Activated CD8-positive, alpha-beta T cell treated with anti-CD3 and anti-CD28 coated beads for 36 hours (primary cell): ENCODE measurements around the gene ADPRH. TPM values are rescaled to one million over a fixed set of nuclear protein-coding genes. Genes with fewer than 3 reads are reported as not detected.

Source experiments
- ATAC-seq: fragments of 200-7000 bp; cut with Tn5 transposase; one replicate; pipeline ENCODE4 v1.10.0; 2021; ENCODE audit warnings: mild to moderate bottlenecking, moderate library complexity
- CTCF ChIA-PET: fragments of 350-600 bp; sonication (Branson Sonifier 250); formaldehyde crosslinking; loops from one replicate; lab custom pipeline; 2021; ENCODE audit warnings: antibody characterized with exemption; lab: Charles Lee
- POLR2A ChIA-PET: fragments of 350-600 bp; sonication (Branson Sonifier 250); formaldehyde crosslinking; loops from one replicate; lab custom pipeline; 2021; ENCODE audit warnings: antibody characterized with exemption; lab: Charles Lee
- DNase-seq: peaks from one replicate; pipeline ENCODE4 v3.0.0-alpha.2; 2020
- H3K27ac Mint-ChIP-seq: one replicate; pipeline ENCODE4 v1.8.0; 2021; ENCODE audit warnings: mild to moderate bottlenecking, mixed read lengths
- H3K27me3 Mint-ChIP-seq: one replicate; pipeline ENCODE4 v1.8.0; 2021; ENCODE audit warnings: mixed read lengths
- H3K36me3 Mint-ChIP-seq: one replicate; pipeline ENCODE4 v1.8.0; 2021; ENCODE audit warnings: low read depth, mixed read lengths
- H3K4me1 Mint-ChIP-seq: one replicate; pipeline ENCODE4 v1.8.0; 2021; ENCODE audit warnings: low read depth, mixed read lengths
- H3K4me3 Mint-ChIP-seq: one replicate; pipeline ENCODE4 v1.8.0; 2021; ENCODE audit warnings: mild to moderate bottlenecking, moderate library complexity, mixed read lengths
- H3K9me3 Mint-ChIP-seq: one replicate; pipeline ENCODE4 v1.8.0; 2021; ENCODE audit warnings: mixed read lengths
- CTCF ChIP-seq: fragments of 200-600 bp; IDR thresholded peaks from one replicate; pipeline ENCODE4 v1.8.0; 2022; ENCODE audit warnings: antibody characterized with exemption, mild to moderate bottlenecking
- intact Hi-C: fragments of 100-400 bp; cut with micrococcal nuclease; formaldehyde crosslinking; loops from one replicate; pipeline ENCODE4 v1.10.0; 2022
- total RNA-seq, 2 experiments: library from RNA; stranded (reverse); gene quantifications; one replicate each; pipeline ENCODE4 v1.2.3, GENCODE V29; 2021

ADPRH gene
- total RNA-seq, 2 experiments from 2014 or later: 5.7 to 5.9 TPM

DNA sequence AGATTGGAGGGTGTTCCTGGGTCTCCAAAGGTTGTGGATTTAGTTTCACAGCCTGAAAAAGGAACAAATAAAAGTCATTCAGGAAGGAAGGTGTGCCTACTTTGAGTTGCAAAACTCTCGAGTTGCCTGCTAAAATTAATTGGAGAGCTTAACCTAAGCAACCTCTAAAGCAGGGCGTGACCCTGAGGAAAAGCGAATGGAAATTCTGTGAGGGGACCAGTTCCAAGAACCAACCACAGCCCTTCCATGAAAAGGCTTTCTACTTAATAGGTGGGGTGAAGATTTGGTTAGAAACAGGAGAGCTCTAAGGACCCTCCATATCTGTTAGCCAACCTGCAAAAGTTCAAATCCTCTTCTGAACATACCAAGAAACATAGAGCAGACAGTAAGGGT, 21.4 kb upstream of the ADPRH start:
- Mint-ChIP-seq H3K27me3 (no peaks in the 10 kb centered on the region), H3K27ac (peak overlapping the region; percentile 77), H3K9me3 (no peaks in the 10 kb centered on the region), H3K36me3 (peaks cover 16% of the 10 kb centered on the region), H3K4me1 (peaks cover 46% of the 10 kb centered on the region), H3K4me3 (peak overlapping the region; percentile 40)
- no peak for TF ChIP-seq CTCF
- DNase-seq (peak; percentile 75), ATAC-seq (peak; percentile 8)
- ChIA-PET POLR2A (interaction anchor here (1.4 to 3.1 kb wide), 3 partner anchors 20 to 59 kb away, joined by 3 to 14 read pairs (median 4); partner anchors contain the start of gene TIMMDC1), CTCF (interaction anchor here (1.5 to 3.0 kb wide), 3 partner anchors 24 to 283 kb away, joined by 5 to 12 read pairs (median 7); no protein-coding TSS in a partner anchor)
- intact Hi-C loops: loop anchor here (5.0 kb wide), 1 partner anchor 51 kb away; no protein-coding TSS in a partner anchor

GRCh38 chr3:119558626-119559317, 20.5 kb upstream of the ADPRH start:
- Mint-ChIP-seq H3K36me3 (peaks cover 16% of the 10 kb centered on the region), H3K27me3 (no peaks in the 10 kb centered on the region), H3K4me3 (peak overlapping the region; percentile 40), H3K27ac (peak overlapping the region; percentile 77), H3K4me1 (peaks cover 47% of the 10 kb centered on the region), H3K9me3 (no peaks in the 10 kb centered on the region)
- no peak for TF ChIP-seq CTCF
- DNase-seq (no peak), ATAC-seq (no peak)
- CTCF ChIA-PET: interaction anchor here (0.7 to 3.0 kb wide), 7 partner anchors 10 to 284 kb away, joined by 3 to 12 read pairs (median 5); no protein-coding TSS in a partner anchor
- POLR2A ChIA-PET: interaction anchor here (0.9 to 3.1 kb wide), 3 partner anchors 19 to 95 kb away, joined by 3 to 14 read pairs (median 3); partner anchors contain the start of genes TIMMDC1 and TMEM39A
- intact Hi-C loops: loop anchor here (5.0 kb wide), 1 partner anchor 51 kb away; no protein-coding TSS in a partner anchor

- ATAC-seq (peak; percentile 78), DNase-seq (peak; percentile 91)
- H3K36me3 Mint-ChIP-seq: peaks cover 16% of the 10 kb centered on the region
- no peaks in the 10 kb centered on the region for H3K27me3 Mint-ChIP-seq
- peak within 1 kb of the TSS; percentile 40 for H3K4me3 Mint-ChIP-seq
- H3K27ac Mint-ChIP-seq: peak within 1 kb of the TSS; percentile 77
- ChIA-PET POLR2A (interaction anchor here (0.9 to 3.1 kb wide), 2 partner anchors 61 to 96 kb away, joined by 3 to 14 read pairs; partner anchors contain the start of genes TIMMDC1 and TMEM39A), CTCF (interaction anchor here (0.7 to 3.0 kb wide), 7 partner anchors 9 to 285 kb away, joined by 4 to 12 read pairs (median 5); no protein-coding TSS in a partner anchor)
- intact Hi-C loops: loop anchor here (5.0 kb wide), 1 partner anchor 52 kb away; no protein-coding TSS in a partner anchor
- TF ChIP-seq CTCF: peak; percentile 40
- peaks cover 45% of the 10 kb centered on the region for H3K4me1 Mint-ChIP-seq
- H3K9me3 Mint-ChIP-seq: no peaks in the 10 kb centered on the region
Measured at GRCh38 chr3:119559441-119559963, 19.8 kb upstream of the ADPRH start, which contains the start of gene CD80. Gene CD80 (minus strand): TSS chr3:119559614. CDS start chr3:119557728, 1,886 bp downstream.

DNA sequence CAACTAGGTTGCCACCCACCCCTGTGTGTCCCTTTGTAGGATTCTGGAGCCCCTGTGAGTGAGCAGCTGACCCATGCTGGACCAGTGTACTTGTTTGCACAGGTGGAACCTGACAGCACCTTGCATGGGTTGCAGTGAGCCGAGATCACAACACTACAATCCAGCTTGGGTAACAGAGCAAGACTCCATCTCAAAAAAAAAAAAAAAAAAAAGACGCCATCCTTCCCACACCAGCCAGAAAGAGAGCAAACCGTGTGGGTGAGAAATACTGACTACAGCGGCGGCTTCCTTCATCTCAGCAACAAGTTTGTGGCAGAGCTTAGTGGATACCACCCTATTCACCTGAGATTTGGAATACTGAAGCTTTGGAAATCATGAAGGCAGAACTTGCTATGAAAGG, 19.1 kb upstream of the ADPRH start:
- no peak for TF ChIP-seq CTCF
- Mint-ChIP-seq H3K9me3 (no peaks in the 10 kb centered on the region), H3K27me3 (no peaks in the 10 kb centered on the region), H3K4me3 (peak overlapping the region; percentile 1), H3K36me3 (peaks cover 16% of the 10 kb centered on the region), H3K4me1 (peaks cover 39% of the 10 kb centered on the region), H3K27ac (peak overlapping the region; percentile 11)
- ChIA-PET POLR2A (interaction anchor here (3.1 kb wide), 1 partner anchor 62 kb away, joined by 14 read pairs; the partner anchor contains the start of gene TIMMDC1), CTCF (interaction anchor here (0.7 to 1.5 kb wide), 2 partner anchors 9 to 26 kb away, joined by 4 read pairs; no protein-coding TSS in a partner anchor)
- ATAC-seq (no peak), DNase-seq (no peak)
- intact Hi-C loops: no loop called here
